ENCODE results near the gene LRRC8D.

Gene LRRC8D

GRCh38 chr1:89877756-89878155 is 56.9 kb downstream of the LRRC8D start:
- Histone ChIP-seq H3K36me3 (ENCODE audit: control insufficient read depth, insufficient read depth, low read length) (no peaks in the 10 kb centered on the region), H3K27me3 (replicated peaks; ENCODE audit: control insufficient read depth, insufficient read depth, low read length) (no peaks in the 10 kb centered on the region), H3K4me3 (replicated peaks; ENCODE audit: low read depth, low read length) (no peak overlapping the region)
- DNase-seq (ENCODE audit: extremely low read depth, insufficient read length): no peak
- TF ChIP-seq, protein P1, sequence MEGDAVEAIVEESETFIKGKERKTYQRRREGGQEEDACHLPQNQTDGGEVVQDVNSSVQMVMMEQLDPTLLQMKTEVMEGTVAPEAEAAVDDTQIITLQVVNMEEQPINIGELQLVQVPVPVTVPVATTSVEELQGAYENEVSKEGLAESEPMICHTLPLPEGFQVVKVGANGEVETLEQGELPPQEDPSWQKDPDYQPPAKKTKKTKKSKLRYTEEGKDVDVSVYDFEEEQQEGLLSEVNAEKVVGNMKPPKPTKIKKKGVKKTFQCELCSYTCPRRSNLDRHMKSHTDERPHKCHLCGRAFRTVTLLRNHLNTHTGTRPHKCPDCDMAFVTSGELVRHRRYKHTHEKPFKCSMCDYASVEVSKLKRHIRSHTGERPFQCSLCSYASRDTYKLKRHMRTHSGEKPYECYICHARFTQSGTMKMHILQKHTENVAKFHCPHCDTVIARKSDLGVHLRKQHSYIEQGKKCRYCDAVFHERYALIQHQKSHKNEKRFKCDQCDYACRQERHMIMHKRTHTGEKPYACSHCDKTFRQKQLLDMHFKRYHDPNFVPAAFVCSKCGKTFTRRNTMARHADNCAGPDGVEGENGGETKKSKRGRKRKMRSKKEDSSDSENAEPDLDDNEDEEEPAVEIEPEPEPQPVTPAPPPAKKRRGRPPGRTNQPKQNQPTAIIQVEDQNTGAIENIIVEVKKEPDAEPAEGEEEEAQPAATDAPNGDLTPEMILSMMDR (IDR thresholded peaks at IDR 0.05; ENCODE audit: insufficient read depth, low read length, poor library complexity, severe bottlenecking): no peak

DNA sequence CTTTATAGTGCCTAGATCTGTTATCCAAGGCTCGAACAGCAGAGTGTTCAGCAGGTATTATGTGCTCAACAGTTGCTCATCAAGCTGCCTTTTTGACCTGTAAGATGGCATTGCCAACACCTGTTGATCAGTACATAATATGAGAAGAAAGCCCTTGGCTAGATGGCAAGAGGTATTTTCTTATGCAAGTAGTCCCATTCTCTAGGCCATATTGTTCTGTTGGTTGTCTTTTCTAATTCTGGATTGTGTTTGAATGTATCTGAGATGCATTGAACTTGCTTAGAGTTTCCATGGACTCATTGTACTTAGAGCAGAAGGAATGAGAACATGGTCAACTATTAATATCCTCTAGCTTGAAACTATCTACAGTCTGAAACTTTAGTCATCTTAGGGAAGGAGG is 57.4 kb downstream of the LRRC8D start:
- TF ChIP-seq, protein P1 (IDR thresholded peaks at IDR 0.05; ENCODE audit: insufficient read depth, low read length, poor library complexity, severe bottlenecking): no peak
- no peaks in the 10 kb centered on the region for H3K27me3 ChIP-seq (replicated peaks; ENCODE audit: control insufficient read depth, insufficient read depth, low read length)
- no peak for DNase-seq (ENCODE audit: extremely low read depth, insufficient read length)
- H3K36me3 ChIP-seq (ENCODE audit: control insufficient read depth, insufficient read depth, low read length): no peaks in the 10 kb centered on the region
- H3K4me3 ChIP-seq (replicated peaks; ENCODE audit: low read depth, low read length): no peak overlapping the region

DNA sequence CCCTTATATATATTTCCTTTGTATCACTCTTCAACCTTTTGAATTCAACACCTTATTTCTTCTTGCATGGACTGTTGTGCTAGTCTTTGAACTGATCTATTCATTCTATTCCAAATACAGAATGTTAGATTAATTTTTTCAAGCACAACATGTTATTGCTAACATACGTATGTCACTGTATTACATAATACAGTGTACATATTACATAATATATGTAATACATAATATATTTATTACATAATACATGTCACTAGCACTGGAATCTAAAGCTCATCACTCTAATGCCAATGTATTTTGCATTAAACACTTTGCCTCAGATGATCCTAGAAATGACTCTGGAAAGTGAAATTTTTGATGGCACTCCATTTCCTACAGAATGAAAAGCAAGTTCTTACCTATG is 59.8 kb downstream of the LRRC8D start:
- Histone ChIP-seq H3K4me3 (replicated peaks; ENCODE audit: low read depth, low read length) (no peak overlapping the region), H3K36me3 (ENCODE audit: control insufficient read depth, insufficient read depth, low read length) (no peaks in the 10 kb centered on the region; the same call in 1 of the 2 replicates), H3K27me3 (replicated peaks; ENCODE audit: control insufficient read depth, insufficient read depth, low read length) (no peaks in the 10 kb centered on the region)
- DNase-seq (ENCODE audit: extremely low read depth, insufficient read length): no peak
- TF ChIP-seq, protein P1 (IDR thresholded peaks at IDR 0.05; ENCODE audit: insufficient read depth, low read length, poor library complexity, severe bottlenecking): no peak

GRCh38 chr1:89881415-89882058 is 60.7 kb downstream of the LRRC8D start:
- no peaks in the 10 kb centered on the region for H3K27me3 ChIP-seq (replicated peaks; ENCODE audit: control insufficient read depth, insufficient read depth, low read length)
- DNase-seq (ENCODE audit: extremely low read depth, insufficient read length): no peak
- no peaks in the 10 kb centered on the region; the same call in 1 of the 2 replicates for H3K36me3 ChIP-seq (ENCODE audit: control insufficient read depth, insufficient read depth, low read length)
- TF ChIP-seq, protein P1 (IDR thresholded peaks at IDR 0.05; ENCODE audit: insufficient read depth, low read length, poor library complexity, severe bottlenecking): no peak
- no peak overlapping the region for H3K4me3 ChIP-seq (replicated peaks; ENCODE audit: low read depth, low read length)

DNA sequence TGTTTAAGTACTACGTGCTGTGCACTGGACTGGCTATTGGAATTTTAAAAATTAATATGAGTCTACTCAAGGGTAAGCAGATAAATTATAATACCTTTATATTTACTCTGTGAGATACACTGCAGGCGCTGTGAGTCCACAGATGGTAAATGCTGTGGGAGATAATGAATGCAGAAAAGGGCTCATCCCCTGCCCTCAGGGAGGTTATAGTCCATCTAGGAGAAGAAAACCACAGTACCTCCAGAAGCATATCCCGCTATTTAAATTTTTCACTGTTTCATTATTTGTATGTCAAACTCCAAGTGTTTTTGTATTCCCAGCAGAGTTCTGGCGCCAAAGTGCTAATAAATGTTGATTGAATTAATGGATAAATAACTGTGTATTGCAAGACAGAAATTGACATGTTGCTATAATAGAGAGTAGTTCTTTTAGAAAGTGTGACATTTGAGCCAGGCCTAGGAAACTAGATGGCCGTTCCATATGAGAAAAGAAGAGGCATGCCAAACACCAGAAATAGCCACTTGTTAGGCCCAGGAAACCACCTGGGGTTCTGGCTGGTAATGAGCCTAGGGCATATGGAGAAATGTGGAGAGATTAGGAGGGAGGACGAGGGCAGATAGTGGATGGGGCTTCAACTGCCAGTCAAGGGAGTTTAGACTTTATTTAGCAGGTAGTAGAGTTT is 61.7 kb downstream of the LRRC8D start:
- TF ChIP-seq, protein P1 (IDR thresholded peaks at IDR 0.05; ENCODE audit: insufficient read depth, low read length, poor library complexity, severe bottlenecking): no peak
- H3K36me3 ChIP-seq (ENCODE audit: control insufficient read depth, insufficient read depth, low read length): no peaks in the 10 kb centered on the region; the same call in 1 of the 2 replicates

More for the DNA sequence above, 61.7 kb downstream of the LRRC8D start:
- no peaks in the 10 kb centered on the region for H3K27me3 ChIP-seq (replicated peaks; ENCODE audit: control insufficient read depth, insufficient read depth, low read length)
- no peak overlapping the region for H3K4me3 ChIP-seq (replicated peaks; ENCODE audit: low read depth, low read length)
- no peak for DNase-seq (ENCODE audit: extremely low read depth, insufficient read length)
